Large intestine (tissue), 3 donors: ENCODE results near the gene ICAM4. TPM values are rescaled to one million over a fixed set of nuclear protein-coding genes. Genes with fewer than 3 reads are reported as not detected.

ENCODE experiments used
- DNase-seq, 2 donors: peaks; one replicate each; pipeline versions ENCODE4 v3.0.0 to v3.0.0-alpha.2; 2013
- H3K27ac ChIP-seq: one replicate; pipeline ENCODE4 v1.5.1; 2013; ENCODE audit warnings: low read length
- H3K27me3 ChIP-seq: 2 replicates; pipeline ENCODE4 v1.6.1; 2013; ENCODE audit warnings: low read length; ENCODE audit not compliant: control insufficient read depth, insufficient read depth
- H3K36me3 ChIP-seq: 2 replicates; pipeline ENCODE4 v1.6.1; 2013; ENCODE audit warnings: low read length; ENCODE audit not compliant: control insufficient read depth, insufficient read depth
- H3K4me1 ChIP-seq: one replicate; pipeline ENCODE4 v1.6.1; 2013; ENCODE audit warnings: low read length; ENCODE audit not compliant: control insufficient read depth, insufficient read depth
- H3K4me3 ChIP-seq: one replicate; pipeline ENCODE4 v1.5.1; 2013; ENCODE audit warnings: low read length
- H3K9me3 ChIP-seq: one replicate; pipeline ENCODE4 v1.6.1; 2013; ENCODE audit warnings: mild to moderate bottlenecking, low read depth, low read length, moderate library complexity; ENCODE audit not compliant: control insufficient read depth
- WGBS: methylation state at CpG from one replicate; pipeline ENCODE4 v1.1.5; 2013; ENCODE audit warnings: low lambda C conversion rate; ENCODE audit not compliant: insufficient coverage; 5-methylcytosine and 5-hydroxymethylcytosine counted together
- polyA plus RNA-seq: library from polyadenylated mRNA; unstranded; fragments of 120-200 nt; gene quantifications from one replicate; pipeline ENCODE4 v1.2.1, GENCODE V29; 2013

ICAM4 gene
- polyA plus RNA-seq, 1 donor, result 1.2 TPM

GRCh38 chr19:10318807-10319682, 32.3 kb downstream of the ICAM4 start:
- no peak overlapping the region for H3K4me3 ChIP-seq
- peaks cover 5% of the 10 kb centered on the region for H3K9me3 ChIP-seq
- no peak for DNase-seq
- H3K4me1 ChIP-seq, result peaks cover 32% of the 10 kb centered on the region
- WGBS, result no CpG with 5 or more reads among the region's 13 CpGs
- H3K27me3 ChIP-seq, result no peaks in the 10 kb centered on the region
- H3K27ac ChIP-seq, result no peak overlapping the region
- peaks cover 77% of the 10 kb centered on the region for H3K36me3 ChIP-seq

DNA sequence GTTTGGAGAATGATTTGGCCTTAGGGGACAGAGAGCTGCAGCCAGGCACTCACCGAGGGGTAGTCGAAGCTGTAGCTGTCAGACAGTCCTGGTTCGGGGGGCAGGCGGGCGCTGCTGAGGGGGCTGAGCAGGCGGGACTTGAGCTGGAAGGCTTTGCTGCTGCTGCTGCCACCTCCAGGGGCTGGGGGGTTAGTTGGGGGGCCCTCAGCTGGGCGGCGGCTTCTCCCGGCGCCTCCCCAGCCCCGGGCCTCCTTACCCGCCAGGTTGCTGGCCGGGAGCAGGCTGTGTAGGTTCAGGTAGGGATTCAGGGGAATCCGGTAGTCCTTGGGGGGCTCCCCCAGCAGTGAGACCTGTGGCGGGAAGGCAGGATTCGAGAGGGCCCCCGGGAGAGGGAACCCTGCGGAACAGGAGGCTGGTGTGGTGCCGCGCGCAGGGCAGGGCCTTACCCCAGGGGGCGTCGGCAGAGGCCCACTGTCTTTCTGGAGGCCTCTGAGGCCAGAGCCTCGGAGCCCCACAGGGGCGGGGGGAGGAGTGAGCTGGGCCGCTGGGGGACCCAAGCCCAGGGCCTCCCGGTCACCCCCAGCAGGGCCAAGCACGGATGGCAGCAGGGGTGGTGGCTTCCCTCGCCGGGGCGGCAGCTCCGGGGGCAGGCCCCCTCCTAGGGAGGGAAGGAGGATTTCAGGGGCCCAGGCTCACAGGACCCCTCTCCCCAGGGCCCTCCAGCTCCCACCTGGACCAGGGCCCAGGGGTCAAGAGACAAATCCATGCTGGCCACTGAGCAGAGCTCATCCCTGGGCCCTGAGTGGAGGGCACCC, 34.1 kb downstream of the ICAM4 start:
- DNase-seq, result no peak
- no CpG with 5 or more reads among the region's 32 CpGs for WGBS
- Histone ChIP-seq H3K36me3 (peaks cover 90% of the 10 kb centered on the region), H3K27ac (peak overlapping the region; percentile 77), H3K9me3 (peaks cover 5% of the 10 kb centered on the region), H3K27me3 (no peaks in the 10 kb centered on the region), H3K4me1 (peaks cover 26% of the 10 kb centered on the region), H3K4me3 (no peak overlapping the region)

- Histone ChIP-seq H3K27me3 (no peaks in the 10 kb centered on the region), H3K27ac (peak overlapping the region; percentile 77), H3K36me3 (peaks cover 91% of the 10 kb centered on the region), H3K9me3 (peaks cover 5% of the 10 kb centered on the region), H3K4me1 (peaks cover 20% of the 10 kb centered on the region), H3K4me3 (no peak overlapping the region)
- WGBS, result no CpG with 5 or more reads among the region's 11 CpGs
- DNase-seq, result peak in 1 of 2 donors; percentile 58
Observed at GRCh38 chr19:10321417-10321797, 34.7 kb downstream of the ICAM4 start.

GRCh38 chr19:10321874-10322835, 35.4 kb downstream of the ICAM4 start:
- Histone ChIP-seq H3K36me3 (peaks cover 88% of the 10 kb centered on the region), H3K27me3 (no peaks in the 10 kb centered on the region), H3K9me3 (peaks cover 5% of the 10 kb centered on the region), H3K4me1 (peaks cover 20% of the 10 kb centered on the region), H3K27ac (peak overlapping the region; percentile 77), H3K4me3 (no peak overlapping the region)
- WGBS, result no CpG with 5 or more reads among the region's 19 CpGs
- peak; percentile 88 to 94 for DNase-seq

DNA sequence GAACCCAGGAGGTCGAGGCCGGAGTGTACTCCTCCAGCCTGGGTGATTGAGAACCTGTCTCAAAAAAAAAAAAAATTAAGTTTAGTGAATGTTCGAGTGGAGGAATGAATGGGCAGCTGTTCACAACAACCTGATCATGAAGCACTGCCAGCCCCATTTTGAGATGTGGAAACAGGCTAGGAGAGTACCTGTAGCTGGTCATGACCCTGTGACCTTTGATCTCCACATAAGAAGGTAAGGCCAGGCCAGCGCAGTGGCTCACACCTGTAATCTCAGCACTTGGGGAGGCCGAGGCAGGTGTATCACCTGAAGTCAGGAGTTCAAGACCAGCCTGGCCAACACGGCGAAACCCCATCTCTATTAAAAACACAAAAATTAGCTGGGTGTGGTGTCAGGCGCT, 39.0 kb downstream of the ICAM4 start:
- no peak for DNase-seq
- H3K4me1 ChIP-seq, result peaks cover 20% of the 10 kb centered on the region
- no peak overlapping the region for H3K4me3 ChIP-seq
- H3K36me3 ChIP-seq, result peaks cover 91% of the 10 kb centered on the region
- WGBS, result no CpG with 5 or more reads among the region's 8 CpGs
- no peak overlapping the region for H3K27ac ChIP-seq
- peaks cover 3% of the 10 kb centered on the region for H3K9me3 ChIP-seq
- no peaks in the 10 kb centered on the region for H3K27me3 ChIP-seq

DNA sequence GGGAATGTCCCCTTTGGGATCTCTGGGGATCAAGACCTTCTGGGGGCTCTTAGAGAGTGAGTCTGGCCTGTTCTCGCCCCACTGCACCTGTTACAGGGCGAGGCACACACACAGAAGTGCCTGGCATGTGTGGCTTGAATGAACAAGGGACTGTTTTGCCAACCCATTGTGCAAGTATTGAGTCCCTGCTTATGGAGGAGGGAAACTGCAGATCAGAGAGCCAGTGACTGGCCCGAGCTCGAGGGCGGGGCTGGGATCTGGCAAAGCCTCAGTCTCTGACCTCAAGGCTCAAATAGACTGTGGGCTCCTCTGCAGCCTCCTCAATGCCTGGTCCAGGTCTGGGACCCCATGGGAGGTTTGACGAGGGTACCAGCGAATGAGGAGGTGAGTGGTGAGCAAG, 41.0 kb downstream of the ICAM4 start:
- Histone ChIP-seq H3K9me3 (no peaks in the 10 kb centered on the region), H3K4me1 (peaks cover 10% of the 10 kb centered on the region), H3K36me3 (peaks cover 75% of the 10 kb centered on the region), H3K4me3 (no peak overlapping the region), H3K27me3 (no peaks in the 10 kb centered on the region), H3K27ac (no peak overlapping the region)
- no peak for DNase-seq
- WGBS, result no CpG with 5 or more reads among the region's 7 CpGs

GRCh38 chr19:10328558-10329429, 42.0 kb downstream of the ICAM4 start:
- WGBS, result 100% methylated on average over 1 of the region's 41 CpGs
- Histone ChIP-seq H3K27me3 (no peaks in the 10 kb centered on the region), H3K36me3 (peaks cover 65% of the 10 kb centered on the region), H3K4me1 (peaks cover 5% of the 10 kb centered on the region), H3K9me3 (no peaks in the 10 kb centered on the region), H3K4me3 (no peak overlapping the region), H3K27ac (no peak overlapping the region)
- DNase-seq, result no peak

GRCh38 chr19:10329555-10329954, 42.8 kb downstream of the ICAM4 start:
- no peak for DNase-seq
- no peak overlapping the region for H3K27ac ChIP-seq
- WGBS, result no CpG with 5 or more reads among the region's 13 CpGs
- no peak overlapping the region for H3K4me3 ChIP-seq
- H3K4me1 ChIP-seq, result peaks cover 8% of the 10 kb centered on the region
- H3K27me3 ChIP-seq, result no peaks in the 10 kb centered on the region
- peaks cover 60% of the 10 kb centered on the region for H3K36me3 ChIP-seq
- no peaks in the 10 kb centered on the region for H3K9me3 ChIP-seq

- DNase-seq, result peak; percentile 83 to 92
- no peaks in the 10 kb centered on the region for H3K9me3 ChIP-seq
- peak overlapping the region; percentile 74 for H3K4me3 ChIP-seq
- WGBS, result no CpG with 5 or more reads among the region's 18 CpGs
- peaks cover 38% of the 10 kb centered on the region for H3K36me3 ChIP-seq
- H3K27ac ChIP-seq, result peak overlapping the region; percentile 86
- H3K4me1 ChIP-seq, result peaks cover 12% of the 10 kb centered on the region
- no peaks in the 10 kb centered on the region for H3K27me3 ChIP-seq
Observed at GRCh38 chr19:10332158-10332964, 45.6 kb downstream of the ICAM4 start.
